Astrocyte (in vitro differentiated cells and primary cell): ENCODE data around the gene SLC38A9.

Source experiments
- EZH2 ChIP-seq: IDR thresholded peaks from 2 replicates; pipeline ENCODE4 v1.6.1; 2012; ENCODE audit warnings: mild to moderate bottlenecking, low read length, inconsistent platforms; ENCODE audit not compliant: insufficient read depth
- TF ChIP-seq, protein P1 (sequence below): IDR thresholded peaks from 2 replicates; pipeline ENCODE4 v1.5.1; 2011; ENCODE audit warnings: low read depth, mild to moderate bottlenecking, inconsistent platforms, low read length, moderate library complexity; ENCODE audit not compliant: insufficient read depth

DNA sequence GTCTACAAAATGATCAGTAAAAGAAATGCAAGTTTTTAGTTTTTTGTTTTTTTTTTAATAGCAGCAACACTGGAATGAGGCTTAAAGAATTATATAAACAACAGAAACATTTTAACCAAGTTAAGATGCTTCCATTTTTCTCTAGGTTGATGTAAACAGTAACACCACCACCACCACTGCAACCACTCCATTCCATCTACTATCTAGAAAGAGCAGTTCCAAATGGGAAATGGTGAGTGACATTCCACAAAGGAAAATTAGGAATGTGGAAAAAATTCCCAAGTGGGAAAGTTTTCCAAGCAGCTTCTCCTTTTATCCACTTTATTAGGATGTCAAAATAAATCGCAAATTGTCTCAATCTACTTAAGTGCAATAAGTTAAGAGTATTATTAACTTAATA is 32.6 kb downstream of the SLC38A9 start:
- TF ChIP-seq, protein P1, sequence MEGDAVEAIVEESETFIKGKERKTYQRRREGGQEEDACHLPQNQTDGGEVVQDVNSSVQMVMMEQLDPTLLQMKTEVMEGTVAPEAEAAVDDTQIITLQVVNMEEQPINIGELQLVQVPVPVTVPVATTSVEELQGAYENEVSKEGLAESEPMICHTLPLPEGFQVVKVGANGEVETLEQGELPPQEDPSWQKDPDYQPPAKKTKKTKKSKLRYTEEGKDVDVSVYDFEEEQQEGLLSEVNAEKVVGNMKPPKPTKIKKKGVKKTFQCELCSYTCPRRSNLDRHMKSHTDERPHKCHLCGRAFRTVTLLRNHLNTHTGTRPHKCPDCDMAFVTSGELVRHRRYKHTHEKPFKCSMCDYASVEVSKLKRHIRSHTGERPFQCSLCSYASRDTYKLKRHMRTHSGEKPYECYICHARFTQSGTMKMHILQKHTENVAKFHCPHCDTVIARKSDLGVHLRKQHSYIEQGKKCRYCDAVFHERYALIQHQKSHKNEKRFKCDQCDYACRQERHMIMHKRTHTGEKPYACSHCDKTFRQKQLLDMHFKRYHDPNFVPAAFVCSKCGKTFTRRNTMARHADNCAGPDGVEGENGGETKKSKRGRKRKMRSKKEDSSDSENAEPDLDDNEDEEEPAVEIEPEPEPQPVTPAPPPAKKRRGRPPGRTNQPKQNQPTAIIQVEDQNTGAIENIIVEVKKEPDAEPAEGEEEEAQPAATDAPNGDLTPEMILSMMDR = no peak
- no peak for TF ChIP-seq EZH2
